Common myeloid progenitor, CD34-positive (primary cell): ENCODE measurements around the gene ACOT7.
A peak's percentile ranks its signal among the peaks of the same experiment; 100 is the strongest.

ENCODE experiments used
- CTCF ChIA-PET: fragments of 350-600 bp; sonication (Branson Sonifier 250); formaldehyde crosslinking; loops from one replicate; lab custom pipeline; 2021; ENCODE audit warnings: antibody characterized with exemption; lab: Charles Lee
- POLR2A ChIA-PET: fragments of 350-600 bp; sonication (Branson Sonifier 250); formaldehyde crosslinking; loops from one replicate; lab custom pipeline; 2021; ENCODE audit warnings: antibody characterized with exemption; lab: Charles Lee
- DNase-seq, 3 donors: peaks; one replicate each; pipeline versions ENCODE4 v3.0.0 to v3.0.0-alpha.2; 2013
- H3K27ac ChIP-seq, 2 experiments: 1 replicate in 1 of 2; 2 replicates in 1 of 2; pipeline ENCODE4 v1.7.0; 2013; ENCODE audit warnings: inconsistent platforms in 2 of 2, low read length in 2 of 2, mild to moderate bottlenecking in 2 of 2, low read depth in 1 of 2, moderate library complexity in 1 of 2; ENCODE audit not compliant: severe bottlenecking in 2 of 2, insufficient read depth in 1 of 2, poor library complexity in 1 of 2
- H3K27me3 ChIP-seq, 5 experiments: replicated peaks in 2 of 5; 1 replicate in 3 of 5; 2 replicates in 2 of 5; pipeline versions ENCODE4 v1.6.1 to v1.7.0; 2013; ENCODE audit warnings: low read length in 4 of 5, mild to moderate bottlenecking in 2 of 5, moderate library complexity in 2 of 5, inconsistent platforms in 1 of 5; ENCODE audit not compliant: insufficient read depth in 5 of 5, control insufficient read depth in 4 of 5
- H3K36me3 ChIP-seq, 4 experiments: 1 replicate in 2 of 4; 2 replicates in 2 of 4; pipeline versions ENCODE4 v1.6.1 to v1.7.0; 2013; ENCODE audit warnings: low read length in 3 of 4, control low read depth in 1 of 4, mild to moderate bottlenecking in 1 of 4; ENCODE audit not compliant: control insufficient read depth in 4 of 4, insufficient read depth in 4 of 4
- H3K4me1 ChIP-seq, 4 experiments: 1 replicate in 3 of 4; 2 replicates in 1 of 4; pipeline versions ENCODE4 v1.6.1 to v1.7.1; 2013; ENCODE audit warnings: low read length in 3 of 4, mild to moderate bottlenecking in 3 of 4, control low read depth in 1 of 4, inconsistent platforms in 1 of 4, moderate library complexity in 1 of 4; ENCODE audit not compliant: control insufficient read depth in 4 of 4, insufficient read depth in 4 of 4; ENCODE audit errors: control extremely low read depth in 1 of 4
- H3K4me3 ChIP-seq, 7 experiments: 1 replicate in 4 of 7; 2 replicates in 3 of 7; pipeline versions ENCODE4 v1.5.1 to v1.7.0; 2013; ENCODE audit warnings: mild to moderate bottlenecking in 7 of 7, low read length in 6 of 7, moderate library complexity in 6 of 7, inconsistent platforms in 2 of 7, low read depth in 2 of 7, control low read depth in 1 of 7; ENCODE audit not compliant: insufficient read depth in 4 of 7, control insufficient read depth in 1 of 7; ENCODE audit errors: extremely low read depth in 1 of 7
- H3K9me3 ChIP-seq, 5 experiments: 1 replicate in 4 of 5; 2 replicates in 1 of 5; pipeline versions ENCODE4 v1.6.1 to v1.7.1; 2013; ENCODE audit warnings: low read length in 4 of 5, mild to moderate bottlenecking in 2 of 5, inconsistent platforms in 1 of 5, low read depth in 1 of 5, moderate library complexity in 1 of 5; ENCODE audit not compliant: control insufficient read depth in 4 of 5, insufficient read depth in 2 of 5; ENCODE audit errors: control extremely low read depth in 1 of 5
- WGBS: methylation state at CpG from one replicate; pipeline ENCODE4 v1.1.5; 2013; ENCODE audit not compliant: insufficient coverage; 5-methylcytosine and 5-hydroxymethylcytosine counted together

Gene ACOT7

GRCh38 chr1:6358144-6358624 is 35.4 kb downstream of the ACOT7 start:
- no peaks in the 10 kb centered on the region for H3K36me3 ChIP-seq
- CTCF ChIA-PET: interaction anchor here (0.6 to 7.2 kb wide), 15 partner anchors 8 to 756 kb away, joined by 3 to 60 read pairs (median 5); partner anchors contain the start of gene HES2
- peak overlapping the region; percentile 70 to 85 for H3K27ac ChIP-seq
- peak overlapping the region in 3 of 7 experiments; percentile 40 to 64 (median 60) for H3K4me3 ChIP-seq
- H3K9me3 ChIP-seq: no peaks in the 10 kb centered on the region
- POLR2A ChIA-PET: interaction anchor here (0.8 to 1.8 kb wide), 2 partner anchors 9 to 36 kb away, joined by 5 to 6 read pairs; no protein-coding TSS in a partner anchor
- DNase-seq: peak in 2 of 3 donors; percentile 40 to 54
- H3K4me1 ChIP-seq: peaks cover 0 to 42% (median 36%) of the 10 kb centered on the region in 4 experiments
- no peaks in the 10 kb centered on the region for H3K27me3 ChIP-seq
- WGBS: 68% methylated on average over 9 of the region's 10 CpGs

GRCh38 chr1:6357243-6357936 is 36.2 kb downstream of the ACOT7 start:
- Histone ChIP-seq H3K9me3 (no peaks in the 10 kb centered on the region), H3K36me3 (no peaks in the 10 kb centered on the region), H3K4me3 (no peak overlapping the region), H3K27me3 (no peaks in the 10 kb centered on the region), H3K4me1 (peaks cover 0 to 42% (median 36%) of the 10 kb centered on the region in 4 experiments), H3K27ac (no peak overlapping the region)
- ChIA-PET CTCF (interaction anchor here (0.6 to 7.2 kb wide), 11 partner anchors 9 to 757 kb away, joined by 3 to 60 read pairs (median 5); partner anchors contain the start of gene HES2), POLR2A (interaction anchor here (0.6 to 1.8 kb wide), 2 partner anchors 9 to 136 kb away, joined by 3 to 6 read pairs; no protein-coding TSS in a partner anchor)
- DNase-seq: no peak
- 88% methylated on average over 3 of the region's 11 CpGs for WGBS

GRCh38 chr1:6355621-6356020 is 37.9 kb downstream of the ACOT7 start:
- POLR2A ChIA-PET: no interaction called here
- 98% methylated on average over 8 of the region's 11 CpGs for WGBS

GRCh38 chr1:6354659-6355317 is 38.8 kb downstream of the ACOT7 start:
- Histone ChIP-seq H3K9me3 (no peaks in the 10 kb centered on the region), H3K27me3 (no peaks in the 10 kb centered on the region), H3K36me3 (no peaks in the 10 kb centered on the region), H3K27ac (no peak overlapping the region), H3K4me3 (no peak overlapping the region), H3K4me1 (peaks cover 0 to 25% (median 21%) of the 10 kb centered on the region in 4 experiments)
- CTCF ChIA-PET: interaction anchor here (1.1 to 5.9 kb wide), 3 partner anchors 8 to 12 kb away, joined by 3 to 29 read pairs (median 6); no protein-coding TSS in a partner anchor
- WGBS: 96% methylated on average over 7 of the region's 12 CpGs
- POLR2A ChIA-PET: no interaction called here
- DNase-seq: no peak

More at GRCh38 chr1:6355621-6356020, 37.9 kb downstream of the ACOT7 start:
- Histone ChIP-seq H3K4me3 (no peak overlapping the region), H3K27me3 (no peaks in the 10 kb centered on the region), H3K9me3 (no peaks in the 10 kb centered on the region), H3K27ac (no peak overlapping the region), H3K36me3 (no peaks in the 10 kb centered on the region), H3K4me1 (peaks cover 0 to 34% (median 29%) of the 10 kb centered on the region in 4 experiments)
- DNase-seq: no peak
- CTCF ChIA-PET: interaction anchor here (1.1 to 5.9 kb wide), 2 partner anchors 11 kb away, joined by 3 to 29 read pairs; no protein-coding TSS in a partner anchor

- Histone ChIP-seq H3K36me3 (peaks cover 0 to 2% (median 0%) of the 10 kb centered on the region in 4 experiments), H3K27ac (no peak overlapping the region), H3K27me3 (no peaks in the 10 kb centered on the region), H3K4me1 (peaks cover 0 to 19% (median 17%) of the 10 kb centered on the region in 4 experiments), H3K4me3 (no peak overlapping the region), H3K9me3 (no peaks in the 10 kb centered on the region)
- POLR2A ChIA-PET: no interaction called here
- no peak for DNase-seq
- WGBS: 96% methylated on average over 14 of the region's 14 CpGs
- CTCF ChIA-PET: interaction anchor here (1.8 to 5.9 kb wide), 2 partner anchors 9 to 10 kb away, joined by 6 to 29 read pairs; no protein-coding TSS in a partner anchor
Measured at GRCh38 chr1:6353955-6354658, 39.5 kb downstream of the ACOT7 start.

GRCh38 chr1:6353619-6353954 is 40.0 kb downstream of the ACOT7 start:
- 94% methylated on average over 5 of the region's 6 CpGs for WGBS
- no peak overlapping the region for H3K4me3 ChIP-seq
- no peaks in the 10 kb centered on the region for H3K9me3 ChIP-seq
- ChIA-PET POLR2A (no interaction called here), CTCF (interaction anchor here (1.8 to 5.9 kb wide), 2 partner anchors 9 kb away, joined by 6 to 29 read pairs; no protein-coding TSS in a partner anchor)
- no peaks in the 10 kb centered on the region for H3K27me3 ChIP-seq
- H3K36me3 ChIP-seq: peaks cover 0 to 2% (median 0%) of the 10 kb centered on the region in 4 experiments
- peaks cover 0 to 19% (median 17%) of the 10 kb centered on the region in 4 experiments for H3K4me1 ChIP-seq
- no peak for DNase-seq
- H3K27ac ChIP-seq: no peak overlapping the region
